KOPT-K1 (cell line): ENCODE results near the gene OR4A5.
"Not testable (repeated sequence)": the region's sequence is repeated elsewhere in the genome, so short reads cannot be mapped to it uniquely, and the experiment has no call there.

Experiments used
- H3K27ac ChIP-seq: fragments of 200-600 bp; sonication (generic); 2 replicates; pipeline ENCODE4 v1.5.1; 2016; ENCODE audit warnings: antibody characterized with exemption, mild to moderate bottlenecking, low read depth, low read length; ENCODE audit not compliant: poor library complexity, severe bottlenecking
- H3K36me3 ChIP-seq: fragments of 200-600 bp; sonication (generic); 2 replicates; pipeline ENCODE4 v1.5.1; 2017; ENCODE audit warnings: antibody characterized with exemption, mild to moderate bottlenecking, low read length, moderate library complexity; ENCODE audit not compliant: insufficient read depth
- H3K9me3 ChIP-seq: fragments of 200-600 bp; sonication (generic); 2 replicates; pipeline ENCODE4 v1.5.1; 2017; ENCODE audit warnings: antibody characterized with exemption, low read length, mild to moderate bottlenecking; ENCODE audit not compliant: insufficient read depth, poor library complexity, severe bottlenecking

OR4A5 gene

GRCh38 chr11:54706532-54706931, at the start of gene OR4A5:
TSS of gene OR4A5 (plus strand) at chr11:54706832. CDS start at chr11:54706885, 53 bp downstream.
- not testable (repeated sequence) for H3K9me3 ChIP-seq, H3K36me3 ChIP-seq, H3K27ac ChIP-seq

- H3K27ac ChIP-seq, H3K9me3 ChIP-seq, H3K36me3 ChIP-seq: not testable (repeated sequence)
Measured at GRCh38 chr11:54720094-54720493, 13.5 kb downstream of the OR4A5 start.
